ENCODE results near the gene EHHADH.

The EHHADH gene

DNA sequence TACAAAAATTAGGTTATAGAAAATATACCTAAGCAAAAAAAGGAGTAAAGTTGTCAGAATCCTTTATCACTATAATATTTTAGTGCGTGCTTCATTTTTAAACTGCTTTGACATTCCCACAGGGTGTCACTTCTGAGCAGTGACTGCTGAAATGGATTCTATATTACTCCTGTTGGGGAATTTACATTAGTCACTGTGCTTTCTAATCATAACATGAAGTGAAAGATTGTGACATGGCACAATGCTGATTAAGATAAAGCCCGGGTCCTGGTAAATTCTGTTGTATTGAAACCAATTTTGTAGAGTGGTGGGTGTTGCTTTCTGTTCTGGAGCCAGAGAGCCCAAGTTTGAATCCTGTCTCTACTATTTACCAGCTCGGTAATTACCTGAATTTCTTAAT lies 36.4 kb upstream of the EHHADH start:
- H3K27me3 ChIP-seq (ENCODE audit: insufficient read depth, low read length): no peaks in the 10 kb centered on the region
- no peak overlapping the region for H2AFZ ChIP-seq (ENCODE audit: low read length)
- H3K9me3 ChIP-seq (ENCODE audit: low read length): no peaks in the 10 kb centered on the region
- no peaks in the 10 kb centered on the region for H3F3A ChIP-seq (ENCODE audit: insufficient read depth, low read length)
- no peak for TF ChIP-seq EZH2 (IDR thresholded peaks at IDR 0.05; ENCODE audit: borderline replicate concordance, low read length)
- TF ChIP-seq, protein P1, sequence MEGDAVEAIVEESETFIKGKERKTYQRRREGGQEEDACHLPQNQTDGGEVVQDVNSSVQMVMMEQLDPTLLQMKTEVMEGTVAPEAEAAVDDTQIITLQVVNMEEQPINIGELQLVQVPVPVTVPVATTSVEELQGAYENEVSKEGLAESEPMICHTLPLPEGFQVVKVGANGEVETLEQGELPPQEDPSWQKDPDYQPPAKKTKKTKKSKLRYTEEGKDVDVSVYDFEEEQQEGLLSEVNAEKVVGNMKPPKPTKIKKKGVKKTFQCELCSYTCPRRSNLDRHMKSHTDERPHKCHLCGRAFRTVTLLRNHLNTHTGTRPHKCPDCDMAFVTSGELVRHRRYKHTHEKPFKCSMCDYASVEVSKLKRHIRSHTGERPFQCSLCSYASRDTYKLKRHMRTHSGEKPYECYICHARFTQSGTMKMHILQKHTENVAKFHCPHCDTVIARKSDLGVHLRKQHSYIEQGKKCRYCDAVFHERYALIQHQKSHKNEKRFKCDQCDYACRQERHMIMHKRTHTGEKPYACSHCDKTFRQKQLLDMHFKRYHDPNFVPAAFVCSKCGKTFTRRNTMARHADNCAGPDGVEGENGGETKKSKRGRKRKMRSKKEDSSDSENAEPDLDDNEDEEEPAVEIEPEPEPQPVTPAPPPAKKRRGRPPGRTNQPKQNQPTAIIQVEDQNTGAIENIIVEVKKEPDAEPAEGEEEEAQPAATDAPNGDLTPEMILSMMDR (IDR thresholded peaks at IDR 0.05; ENCODE audit: low read length): no peak
- H3K27ac ChIP-seq (ENCODE audit: low read depth, low read length, poor library complexity, severe bottlenecking): no peak overlapping the region
- no peaks in the 10 kb centered on the region for H3K79me2 ChIP-seq (ENCODE audit: insufficient read depth, low read length)
- no peak overlapping the region for H3K4me3 ChIP-seq (ENCODE audit: low read depth, low read length, poor library complexity, severe bottlenecking)
- H3K4me1 ChIP-seq (ENCODE audit: insufficient read depth, low read length, severe bottlenecking): no peaks in the 10 kb centered on the region
- no peak overlapping the region for H3K9ac ChIP-seq (ENCODE audit: low read length)
- no peaks in the 10 kb centered on the region for H3K9me2 ChIP-seq (ENCODE audit: low read depth, low read length)
- no peaks in the 10 kb centered on the region for H4K20me1 ChIP-seq (ENCODE audit: insufficient read depth, low read length)
- no peak overlapping the region for H3K4me2 ChIP-seq (ENCODE audit: low read length)
- no peaks in the 10 kb centered on the region for H3K36me3 ChIP-seq (ENCODE audit: insufficient read depth, low read length)

- no peaks in the 10 kb centered on the region for H3K9me3 ChIP-seq (ENCODE audit: low read length)
- no peaks in the 10 kb centered on the region for H3K27me3 ChIP-seq (ENCODE audit: insufficient read depth, low read length)
- no peaks in the 10 kb centered on the region for H3K36me3 ChIP-seq (ENCODE audit: insufficient read depth, low read length)
- no peaks in the 10 kb centered on the region for H3K9me2 ChIP-seq (ENCODE audit: low read depth, low read length)
- H4K20me1 ChIP-seq (ENCODE audit: insufficient read depth, low read length): no peaks in the 10 kb centered on the region
- no peaks in the 10 kb centered on the region for H3F3A ChIP-seq (ENCODE audit: insufficient read depth, low read length)
- H3K4me2 ChIP-seq (ENCODE audit: low read length): no peak overlapping the region
- no peak overlapping the region for H3K9ac ChIP-seq (ENCODE audit: low read length)
- no peak overlapping the region for H3K27ac ChIP-seq (ENCODE audit: low read depth, low read length, poor library complexity, severe bottlenecking)
- H2AFZ ChIP-seq (ENCODE audit: low read length): no peak overlapping the region
- TF ChIP-seq EZH2 (IDR thresholded peaks at IDR 0.05; ENCODE audit: borderline replicate concordance, low read length): no peak
- TF ChIP-seq, protein P1 (IDR thresholded peaks at IDR 0.05; ENCODE audit: low read length): no peak
- H3K79me2 ChIP-seq (ENCODE audit: insufficient read depth, low read length): no peaks in the 10 kb centered on the region
- H3K4me1 ChIP-seq (ENCODE audit: insufficient read depth, low read length, severe bottlenecking): no peaks in the 10 kb centered on the region
- peak overlapping the region; percentile 51 for H3K4me3 ChIP-seq (ENCODE audit: low read depth, low read length, poor library complexity, severe bottlenecking)
Measured at GRCh38 chr3:185283374-185283935, 29.6 kb upstream of the EHHADH start.

DNA sequence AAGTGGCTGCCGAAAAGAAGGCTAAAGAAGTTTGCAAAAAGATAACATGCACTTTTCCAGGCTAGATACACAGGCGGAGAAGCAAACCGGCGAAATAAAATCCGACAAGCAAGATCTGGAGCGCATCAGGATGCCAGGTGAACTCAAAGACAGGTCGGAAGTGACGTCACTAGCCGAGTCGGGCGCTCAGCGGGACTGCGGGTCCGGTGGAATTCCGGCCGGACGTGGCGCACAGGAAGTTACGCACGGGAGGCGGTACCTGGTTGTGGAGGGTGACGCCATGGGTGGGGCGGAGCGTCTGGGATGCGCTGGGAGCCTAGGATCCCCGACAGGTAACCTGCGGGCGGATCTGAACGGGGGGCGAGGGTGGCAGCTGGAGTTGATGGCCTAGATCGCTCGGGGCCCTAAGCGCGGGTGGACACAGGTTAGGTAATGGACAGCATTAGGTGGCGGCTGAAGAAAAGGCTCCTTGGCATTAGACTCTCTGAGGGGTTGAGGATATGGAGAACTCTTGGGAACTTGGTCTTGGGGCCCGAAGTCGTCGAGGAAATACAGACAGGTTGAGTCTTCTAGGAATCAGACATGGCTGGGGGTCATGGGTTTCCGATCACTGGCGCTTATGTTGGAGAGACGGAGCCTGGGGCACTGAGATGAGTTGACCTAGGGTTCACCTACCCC lies 29.0 kb upstream of the EHHADH start:
- Histone ChIP-seq H3K27ac (ENCODE audit: low read depth, low read length, poor library complexity, severe bottlenecking) (no peak overlapping the region), H3F3A (ENCODE audit: insufficient read depth, low read length) (no peaks in the 10 kb centered on the region), H3K36me3 (ENCODE audit: insufficient read depth, low read length) (no peaks in the 10 kb centered on the region), H3K9me3 (ENCODE audit: low read length) (no peaks in the 10 kb centered on the region), H3K4me3 (ENCODE audit: low read depth, low read length, poor library complexity, severe bottlenecking) (peak overlapping the region; percentile 51), H3K79me2 (ENCODE audit: insufficient read depth, low read length) (no peaks in the 10 kb centered on the region), H3K4me1 (ENCODE audit: insufficient read depth, low read length, severe bottlenecking) (no peaks in the 10 kb centered on the region), H4K20me1 (ENCODE audit: insufficient read depth, low read length) (no peaks in the 10 kb centered on the region), H2AFZ (ENCODE audit: low read length) (0 out of 2 replicates have a peak overlapping the region, but pooled peaks have one; percentile 61), H3K9me2 (ENCODE audit: low read depth, low read length) (no peaks in the 10 kb centered on the region), H3K27me3 (ENCODE audit: insufficient read depth, low read length) (no peaks in the 10 kb centered on the region), H3K9ac (ENCODE audit: low read length) (no peak overlapping the region), H3K4me2 (ENCODE audit: low read length) (peak overlapping the region; percentile 41)
- TF ChIP-seq, protein P1 (IDR thresholded peaks at IDR 0.05; ENCODE audit: low read length): no peak
- TF ChIP-seq EZH2 (IDR thresholded peaks at IDR 0.05; ENCODE audit: borderline replicate concordance, low read length): no peak

Measured in OCI-LY1 (cell line).